Neural cell (in vitro differentiated cells): ENCODE results near the gene MPC1L.

Experiments used
- EZH2 ChIP-seq: fragments of 200-600, 300-800 bp; shearing (Covaris generic), sonication (generic); IDR thresholded peaks from 2 replicates; pipeline ENCODE4 v1.6.1; 2014; ENCODE audit warnings: antibody characterized with exemption, low read length, borderline replicate concordance, mild to moderate bottlenecking; ENCODE audit not compliant: insufficient read depth, poor library complexity, severe bottlenecking
- POLR2AphosphoS5 ChIP-seq: IDR thresholded peaks from 2 replicates; pipeline ENCODE4 v1.6.1; 2012
- RAD21 ChIP-seq: fragments of 450-650 bp; conservative IDR thresholded peaks from 2 replicates; pipeline ENCODE4 v1.6.1; 2014; ENCODE audit warnings: antibody characterized with exemption, mild to moderate bottlenecking, moderate library complexity
- SMC3 ChIP-seq: fragments of 450-650 bp; conservative IDR thresholded peaks from 2 replicates; pipeline ENCODE4 v1.6.1; 2014; ENCODE audit warnings: antibody characterized with exemption, mild to moderate bottlenecking, moderate library complexity; ENCODE audit not compliant: poor library complexity
- TAF1 ChIP-seq: IDR thresholded peaks from 2 replicates; pipeline ENCODE4 v1.6.1; 2012; ENCODE audit warnings: low read depth
- TF ChIP-seq, protein P1 (sequence below): fragments of 450-650 bp; IDR thresholded peaks from 2 replicates; pipeline ENCODE4 v1.5.1; 2014; ENCODE audit warnings: antibody characterized with exemption, mild to moderate bottlenecking, moderate library complexity; ENCODE audit not compliant: poor library complexity, severe bottlenecking

DNA sequence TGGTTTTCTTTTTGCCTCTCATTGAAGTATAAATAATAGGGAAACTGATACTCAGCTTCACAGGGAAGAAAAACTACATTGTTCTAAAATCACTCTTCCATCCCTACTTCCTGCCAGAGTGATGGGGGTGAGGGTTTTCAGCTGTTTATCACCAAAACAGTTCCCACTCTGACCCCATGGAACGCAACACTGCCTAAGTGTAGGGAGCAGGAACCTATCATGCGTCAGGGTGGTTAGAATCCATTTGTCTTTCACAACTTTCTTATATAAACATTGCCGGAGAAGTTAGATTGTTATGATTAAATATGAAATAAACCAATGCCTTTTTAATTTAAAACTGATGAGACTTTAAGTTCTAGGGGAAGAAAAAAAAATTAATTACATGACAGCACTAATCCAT lies 15.8 kb upstream of the MPC1L start:
- TF ChIP-seq POLR2AphosphoS5 (no peak), TAF1 (no peak), RAD21 (no peak), EZH2 (no peak), SMC3 (no peak)
- TF ChIP-seq, protein P1, sequence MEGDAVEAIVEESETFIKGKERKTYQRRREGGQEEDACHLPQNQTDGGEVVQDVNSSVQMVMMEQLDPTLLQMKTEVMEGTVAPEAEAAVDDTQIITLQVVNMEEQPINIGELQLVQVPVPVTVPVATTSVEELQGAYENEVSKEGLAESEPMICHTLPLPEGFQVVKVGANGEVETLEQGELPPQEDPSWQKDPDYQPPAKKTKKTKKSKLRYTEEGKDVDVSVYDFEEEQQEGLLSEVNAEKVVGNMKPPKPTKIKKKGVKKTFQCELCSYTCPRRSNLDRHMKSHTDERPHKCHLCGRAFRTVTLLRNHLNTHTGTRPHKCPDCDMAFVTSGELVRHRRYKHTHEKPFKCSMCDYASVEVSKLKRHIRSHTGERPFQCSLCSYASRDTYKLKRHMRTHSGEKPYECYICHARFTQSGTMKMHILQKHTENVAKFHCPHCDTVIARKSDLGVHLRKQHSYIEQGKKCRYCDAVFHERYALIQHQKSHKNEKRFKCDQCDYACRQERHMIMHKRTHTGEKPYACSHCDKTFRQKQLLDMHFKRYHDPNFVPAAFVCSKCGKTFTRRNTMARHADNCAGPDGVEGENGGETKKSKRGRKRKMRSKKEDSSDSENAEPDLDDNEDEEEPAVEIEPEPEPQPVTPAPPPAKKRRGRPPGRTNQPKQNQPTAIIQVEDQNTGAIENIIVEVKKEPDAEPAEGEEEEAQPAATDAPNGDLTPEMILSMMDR, result no peak
